ENCODE data around the gene PDE11A.
"Not testable (repeated sequence)": the region's sequence is repeated elsewhere in the genome, so short reads cannot be mapped to it uniquely, and the experiment has no call there.

The PDE11A gene

GRCh38 chr2:178072383-178073301 is at the start of gene PDE11A:
Gene PDE11A (minus strand): TSS chr2:178072777. CDS start chr2:178072437, 340 bp downstream.
- DNase-seq (ENCODE audit: low read depth, low spot score), result peak; percentile 91

GRCh38 chr2:178119179-178119922 is 46.8 kb upstream of the PDE11A start:
- DNase-seq (ENCODE audit: low read depth, low spot score), result no peak

DNA sequence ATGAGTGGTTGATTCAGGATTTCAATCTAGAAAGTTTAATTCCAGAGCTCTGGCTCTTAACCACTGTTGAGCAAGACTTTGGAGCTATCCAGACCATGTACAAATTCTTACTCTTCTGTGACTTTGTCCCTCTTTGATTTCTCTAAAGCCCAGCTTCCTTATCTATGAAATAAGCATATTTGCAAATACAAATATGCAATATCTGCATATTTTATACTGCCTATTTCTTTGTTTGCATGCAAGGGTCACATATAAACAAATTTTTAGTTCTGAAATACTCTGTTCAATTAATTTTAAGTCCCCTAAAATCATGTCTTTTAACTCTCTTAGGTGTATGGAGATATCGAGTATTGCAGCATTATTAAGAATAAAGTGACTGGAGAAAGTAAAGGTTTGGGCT is 45.1 kb upstream of the PDE11A start:
- DNase-seq (ENCODE audit: low read depth, low spot score), result no peak

- no peak for DNase-seq (ENCODE audit: low read depth, low spot score)
Measured at GRCh38 chr2:178115271-178115670, 42.7 kb upstream of the PDE11A start.

GRCh38 chr2:178114462-178114861 is 41.9 kb upstream of the PDE11A start:
- no peak for DNase-seq (ENCODE audit: low read depth, low spot score)

DNA sequence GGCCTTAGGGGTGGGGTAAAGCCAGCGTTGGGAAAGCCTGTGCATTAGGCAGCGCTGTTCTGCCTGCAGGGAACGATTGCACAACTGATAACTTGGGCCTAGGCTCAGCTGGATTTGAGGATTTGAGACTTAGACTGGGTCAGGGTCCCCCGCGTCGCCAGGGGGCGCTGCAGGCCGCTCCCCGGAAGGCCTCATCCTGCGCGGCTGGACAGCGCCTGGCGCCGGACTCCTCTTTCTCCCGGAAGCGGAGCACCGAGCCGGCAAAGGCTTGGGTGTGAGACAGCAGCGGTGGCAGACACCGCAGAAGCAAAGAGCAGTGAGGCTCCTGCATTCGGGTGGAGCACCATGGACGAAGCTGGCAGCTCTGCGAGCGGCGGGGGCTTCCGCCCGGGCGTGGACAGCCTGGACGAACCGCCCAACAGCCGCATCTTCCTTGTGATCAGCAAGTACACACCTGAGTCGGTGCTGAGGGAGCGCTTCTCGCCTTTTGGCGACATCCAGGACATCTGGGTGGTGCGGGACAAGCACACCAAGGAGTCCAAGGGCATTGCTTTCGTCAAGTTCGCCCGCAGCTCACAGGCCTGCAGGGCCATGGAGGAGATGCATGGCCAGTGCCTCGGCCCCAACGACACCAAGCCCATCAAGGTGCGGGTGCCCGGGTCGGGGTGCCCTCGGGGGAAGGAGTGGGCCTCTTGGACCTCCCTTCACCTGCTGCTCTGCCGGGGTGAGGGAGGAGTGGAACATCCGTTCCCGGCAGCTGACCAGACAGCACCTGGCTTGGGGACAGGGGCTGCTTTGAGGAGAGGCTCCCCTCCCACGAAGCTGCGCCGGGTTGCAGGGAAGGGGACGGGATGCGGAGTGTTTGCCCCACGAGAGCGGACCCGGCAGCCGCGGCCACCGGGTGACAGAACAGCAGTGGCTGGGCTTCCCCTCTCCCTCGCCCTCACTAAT is 39.9 kb upstream of the PDE11A start, which contains the start of gene RBM45:
Gene RBM45, plus strand, starts transcription at position 236 of the 951 bp plus-strand sequence. Its CDS starts 110 bp downstream, at position 346.
- peak; percentile 96 for DNase-seq (ENCODE audit: low read depth, low spot score)

DNA sequence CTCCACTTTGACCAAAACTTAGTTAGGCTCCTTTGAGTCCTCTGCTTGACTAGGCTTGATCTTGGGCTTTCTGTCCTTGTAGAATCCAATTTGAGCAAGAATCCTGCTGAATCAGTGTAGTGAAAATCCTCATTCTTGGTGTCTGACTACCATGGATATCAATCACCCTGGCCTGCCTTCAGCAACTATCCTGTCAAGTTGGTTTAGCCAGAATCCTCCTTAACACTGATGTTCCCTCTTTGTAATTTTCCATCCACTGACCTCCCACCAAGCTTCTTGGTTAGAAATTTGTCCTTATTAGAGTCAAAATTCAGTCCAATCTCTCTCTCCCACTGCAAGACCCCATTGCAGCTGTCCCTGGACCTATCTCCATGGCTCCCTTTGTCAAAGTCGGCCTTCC is 39.2 kb upstream of the PDE11A start:
- no peak for DNase-seq (ENCODE audit: low read depth, low spot score)

DNA sequence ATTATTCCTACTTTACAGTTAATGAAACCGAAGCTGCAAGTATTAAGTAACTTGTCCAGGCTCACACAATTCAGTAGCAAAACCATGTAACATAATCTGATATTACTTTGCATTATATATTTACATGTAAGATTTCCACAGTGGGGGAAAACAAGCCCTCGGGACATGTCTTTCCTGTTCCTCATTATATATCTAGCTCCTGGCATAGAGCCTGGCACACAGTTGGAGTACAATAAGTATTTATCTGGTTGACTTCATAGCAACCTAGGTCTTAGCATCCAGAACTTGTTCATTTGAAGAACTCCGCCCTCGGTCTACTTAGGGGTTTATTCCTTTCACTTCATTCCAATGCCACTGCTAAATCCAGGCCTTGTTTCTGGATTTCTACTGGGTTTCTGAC is 38.1 kb upstream of the PDE11A start:
- no peak for DNase-seq (ENCODE audit: low read depth, low spot score)

DNA sequence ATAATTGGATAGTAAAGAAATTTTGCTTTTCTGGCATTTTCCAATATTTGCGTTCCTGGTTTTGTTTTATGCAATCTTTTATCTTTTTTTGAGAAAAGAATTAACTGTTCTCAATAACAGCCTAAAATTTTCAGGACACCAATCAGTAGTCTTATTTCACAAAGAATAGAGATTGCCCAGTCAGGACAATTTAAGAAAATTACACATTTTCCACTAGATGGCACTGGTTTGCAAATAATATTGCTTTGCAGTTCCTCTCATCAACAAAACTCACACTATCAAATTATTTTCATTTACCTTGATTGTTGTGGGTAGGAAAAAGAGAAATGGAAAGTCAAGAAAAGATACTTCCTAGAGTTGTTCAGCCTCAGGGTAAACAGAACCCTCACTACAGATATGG is 37.2 kb upstream of the PDE11A start:
- peak; percentile 59 for DNase-seq (ENCODE audit: low read depth, low spot score)

- DNase-seq (ENCODE audit: low read depth, low spot score), result no peak
Measured at GRCh38 chr2:178108176-178108575, 35.6 kb upstream of the PDE11A start.

DNA sequence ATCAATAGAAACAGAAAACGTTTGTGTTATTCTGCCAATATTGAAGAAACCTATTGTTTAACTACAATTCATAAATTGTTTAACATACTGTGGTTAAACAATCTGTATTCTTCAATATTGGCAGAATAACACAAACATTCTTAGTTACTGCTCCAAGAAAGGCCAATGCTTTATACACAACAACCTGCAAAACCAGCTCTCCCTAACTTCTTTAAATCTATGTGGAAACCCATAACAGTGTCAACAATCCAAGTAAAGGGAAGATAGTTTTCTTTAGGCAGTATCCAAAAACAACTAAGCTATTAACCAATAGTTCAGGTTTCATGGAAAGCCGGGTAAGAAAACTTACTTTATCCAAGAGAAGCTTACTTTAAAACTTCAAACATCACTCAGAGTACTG is 33.5 kb upstream of the PDE11A start:
- DNase-seq (ENCODE audit: low read depth, low spot score), result no peak

DNA sequence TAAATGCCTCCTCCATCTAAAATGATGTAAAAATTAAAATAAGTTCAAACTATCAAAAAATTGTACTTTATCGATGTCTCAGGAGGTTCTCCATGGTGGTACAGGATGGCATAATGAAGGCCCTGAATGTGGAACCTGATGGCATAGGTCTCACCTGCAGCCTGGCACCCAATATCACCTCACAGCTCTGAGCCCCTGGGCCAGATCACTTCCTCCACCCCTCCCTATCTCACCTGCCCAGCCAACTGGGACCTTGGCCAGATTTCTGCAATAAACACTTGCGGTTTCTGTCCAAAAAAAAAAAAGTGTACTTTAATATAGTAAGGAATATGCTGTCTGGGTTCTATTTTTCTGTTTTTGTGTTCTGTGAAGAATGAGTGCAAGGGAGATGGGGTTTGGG is 33.0 kb upstream of the PDE11A start:
- no peak for DNase-seq (ENCODE audit: low read depth, low spot score)

DNA sequence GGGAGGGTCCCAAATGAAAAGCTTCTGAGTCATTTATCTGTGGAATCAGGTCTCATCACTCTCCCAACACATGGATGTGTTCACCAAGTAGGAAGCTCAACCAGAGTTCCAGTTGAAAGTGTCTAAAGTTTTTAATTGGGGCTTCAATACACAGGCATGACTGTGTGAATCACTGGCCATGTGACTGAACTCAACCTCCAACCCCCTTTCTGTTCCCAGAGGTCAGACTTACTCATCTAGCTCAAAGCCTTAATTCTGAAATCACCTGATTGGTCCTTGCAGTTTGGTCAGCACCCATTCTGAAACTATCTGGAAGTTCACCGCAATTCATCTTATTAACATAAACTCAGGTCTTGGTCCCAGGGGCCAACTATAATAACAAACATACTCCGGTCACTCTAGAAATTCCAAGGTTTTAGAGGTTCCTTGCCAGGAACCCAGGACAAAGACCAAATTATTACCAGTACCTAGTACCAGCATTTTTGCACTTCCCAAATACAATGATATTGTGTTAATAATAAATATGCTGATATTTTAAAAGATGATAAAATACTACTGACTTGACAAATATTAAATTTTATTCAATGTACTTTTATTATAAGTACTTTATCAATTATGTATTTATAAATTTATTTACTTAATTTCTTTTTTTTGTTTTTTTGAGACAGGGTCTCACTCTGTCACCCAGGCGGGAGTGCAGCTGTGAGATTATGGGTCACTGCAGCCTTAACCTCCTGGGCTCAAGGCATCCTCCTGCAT is 28.9 kb upstream of the PDE11A start:
- no peak for DNase-seq (ENCODE audit: low read depth, low spot score)

DNA sequence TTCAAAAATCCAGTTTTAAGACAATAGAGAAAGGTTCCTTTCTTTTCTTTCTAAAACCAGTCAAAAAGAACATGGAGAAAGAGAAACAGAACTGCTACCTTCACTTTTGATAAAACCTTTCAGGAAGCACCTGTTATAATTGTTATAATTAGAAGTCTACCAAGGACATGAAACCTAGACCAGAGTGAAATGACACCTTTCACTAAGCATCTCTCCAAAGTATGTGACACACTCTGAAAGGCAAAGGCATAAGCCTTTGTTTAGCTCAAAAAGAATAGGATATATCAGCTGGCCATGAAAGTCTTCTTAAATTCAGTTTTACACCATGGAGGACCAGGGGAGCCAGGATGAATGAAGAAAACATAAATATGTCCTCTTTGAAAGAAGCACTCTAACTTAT is 20.9 kb upstream of the PDE11A start:
- DNase-seq (ENCODE audit: low read depth, low spot score), result no peak

GRCh38 chr2:178088774-178089270 is 16.2 kb upstream of the PDE11A start:
- DNase-seq (ENCODE audit: low read depth, low spot score), result no peak

- no peak for DNase-seq (ENCODE audit: low read depth, low spot score)
Measured at GRCh38 chr2:178084273-178084672, 11.7 kb upstream of the PDE11A start.

- no peak for DNase-seq (ENCODE audit: low read depth, low spot score)
Measured at GRCh38 chr2:178082408-178083045, 9.9 kb upstream of the PDE11A start.

- not testable (repeated sequence) for DNase-seq (ENCODE audit: low read depth, low spot score)
Measured at GRCh38 chr2:178079279-178079678, 6.7 kb upstream of the PDE11A start.

- DNase-seq (ENCODE audit: low read depth, low spot score), result no peak
Measured at GRCh38 chr2:178076130-178076529, 3.6 kb upstream of the PDE11A start.

- no peak for DNase-seq (ENCODE audit: low read depth, low spot score)
Measured at GRCh38 chr2:178075006-178075326, 2.4 kb upstream of the PDE11A start.

Data from astrocyte of the hippocampus (primary cell).